H1 (cell line): ENCODE measurements around the gene ABCG5. TPM values are rescaled to one million over a fixed set of nuclear protein-coding genes. Genes with fewer than 3 reads are reported as not detected.

Source experiments
- CTCF ChIA-PET: fragments of 300-600 bp; sonication (Branson Sonifier 250); formaldehyde crosslinking; loops from one replicate; lab custom pipeline; 2021; ENCODE audit not compliant: partially characterized antibody; lab: Charles Lee
- POLR2A ChIA-PET: fragments of 300-600 bp; sonication (Branson Sonifier 250); formaldehyde crosslinking; loops from one replicate; lab custom pipeline; 2021; ENCODE audit warnings: inconsistent platforms; ENCODE audit not compliant: partially characterized antibody; lab: Charles Lee
- DNase-seq, 2 experiments: peaks; one replicate each; pipeline versions ENCODE4 v3.0.0 to v3.0.0-alpha.2; 2010 to 2022; ENCODE audit warnings: low spot score in 2 of 2, low read depth in 1 of 2, mixed read lengths in 1 of 2
- FAIRE-seq: peaks from 2 replicates; lab custom pipeline; 2011; peaks lifted over from hg19 to GRCh38; lab: Jason Lieb, UNC
- H2AFZ ChIP-seq: 2 replicates; pipeline ENCODE4 v1.8.1; 2012; ENCODE audit warnings: low read length, inconsistent platforms
- H2AK5ac ChIP-seq: 2 replicates; pipeline ENCODE4 v1.6.1; 2013; ENCODE audit warnings: low read depth, low read length
- H2BK120ac ChIP-seq: replicated peaks from 2 replicates; pipeline ENCODE3; 2013; ENCODE audit warnings: low read depth, low read length, inconsistent platforms
- H2BK12ac ChIP-seq: 2 replicates; pipeline ENCODE4 v1.6.1; 2013; ENCODE audit warnings: low read depth, low read length
- H2BK15ac ChIP-seq: 2 replicates; pipeline ENCODE4 v1.6.1; 2013; ENCODE audit warnings: low read length
- H2BK20ac ChIP-seq: 2 replicates; pipeline ENCODE4 v1.6.1; 2013; ENCODE audit warnings: low read length
- H2BK5ac ChIP-seq: 2 replicates; pipeline ENCODE4 v1.6.1; 2013; ENCODE audit warnings: low read depth, low read length
- H3K14ac ChIP-seq: 2 replicates; pipeline ENCODE4 v1.6.1; 2013; ENCODE audit warnings: inconsistent platforms; ENCODE audit not compliant: insufficient read length
- H3K18ac ChIP-seq: 2 replicates; pipeline ENCODE4 v1.6.1; 2013; ENCODE audit warnings: low read length; ENCODE audit errors: extremely low read depth
- H3K23ac ChIP-seq: 2 replicates; pipeline ENCODE4 v1.6.1; 2013; ENCODE audit warnings: inconsistent platforms; ENCODE audit not compliant: insufficient read length
- H3K23me2 ChIP-seq: 2 replicates; pipeline ENCODE4 v1.6.1; 2013; ENCODE audit warnings: low read depth, low read length
- H3K27ac ChIP-seq: 2 replicates; pipeline ENCODE4 v1.6.1; 2011; ENCODE audit warnings: low read depth, low read length, inconsistent platforms
- H3K27me3 ChIP-seq, 4 experiments: replicated peaks in 1 of 4; 1 replicate in 1 of 4; 2 replicates in 3 of 4; pipeline versions ENCODE4 v1.6.1 to v1.8.1; 2011 to 2013; ENCODE audit warnings: low read length in 3 of 4, mild to moderate bottlenecking in 3 of 4, inconsistent platforms in 2 of 4, mixed read lengths in 2 of 4, moderate library complexity in 1 of 4; ENCODE audit not compliant: control insufficient read depth in 3 of 4, insufficient read depth in 3 of 4; ENCODE audit errors: extremely low read depth in 1 of 4
- H3K36me3 ChIP-seq, 4 experiments: 2 replicates each; pipeline versions ENCODE4 v1.6.1 to v1.8.1; 2011 to 2013; ENCODE audit warnings: mild to moderate bottlenecking in 4 of 4, low read length in 3 of 4, moderate library complexity in 2 of 4, control low read depth in 1 of 4, inconsistent platforms in 1 of 4; ENCODE audit not compliant: insufficient read depth in 4 of 4, control insufficient read depth in 2 of 4
- H3K4ac ChIP-seq: replicated peaks from 2 replicates; pipeline ENCODE3; 2013; ENCODE audit warnings: low read length, low read depth, mixed read lengths, inconsistent platforms; ENCODE audit not compliant: insufficient read length
- H3K4me1 ChIP-seq, 4 experiments: replicated peaks in 1 of 4; 1 replicate in 1 of 4; 2 replicates in 3 of 4; pipeline versions ENCODE4 v1.6.1 to v1.8.1; 2011 to 2013; ENCODE audit warnings: low read length in 3 of 4, inconsistent platforms in 2 of 4, mixed read lengths in 1 of 4; ENCODE audit not compliant: insufficient read depth in 4 of 4, control insufficient read depth in 3 of 4
- H3K4me2 ChIP-seq, 2 experiments: 2 replicates each; pipeline versions ENCODE4 v1.6.1 to v1.8.1; 2011 to 2013; ENCODE audit warnings: low read depth in 2 of 2, low read length in 2 of 2, control low read depth in 1 of 2, inconsistent platforms in 1 of 2, mild to moderate bottlenecking in 1 of 2; ENCODE audit not compliant: insufficient read depth in 1 of 2
- H3K4me3 ChIP-seq, 4 experiments: fragments of 200-600, 300-600 bp in 1 of 4; sonication (generic), shearing (Covaris generic), sonication (Bioruptor Twin) in 1 of 4; 2 replicates each; pipeline versions ENCODE4 v1.5.1 to v1.8.1; 2011 to 2016; ENCODE audit warnings: low read length in 4 of 4, low read depth in 3 of 4, control low read depth in 2 of 4, inconsistent platforms in 2 of 4, mild to moderate bottlenecking in 2 of 4, mixed read lengths in 1 of 4, moderate library complexity in 1 of 4; ENCODE audit not compliant: insufficient read depth in 2 of 4; ENCODE audit errors: extremely low read depth in 1 of 4
- H3K56ac ChIP-seq: replicated peaks from 2 replicates; pipeline ENCODE3; 2013; ENCODE audit warnings: low read depth, mild to moderate bottlenecking, mixed read lengths, low read length, inconsistent platforms; ENCODE audit not compliant: insufficient read length
- H3K79me1 ChIP-seq: 2 replicates; pipeline ENCODE4 v1.6.1; 2013; ENCODE audit warnings: low read depth, low read length, control low read depth
- H3K79me2 ChIP-seq, 2 experiments: 2 replicates each; pipeline versions ENCODE4 v1.6.1 to v1.8.1; 2012 to 2013; ENCODE audit warnings: low read length in 2 of 2, mild to moderate bottlenecking in 2 of 2, inconsistent platforms in 1 of 2; ENCODE audit not compliant: insufficient read depth in 2 of 2, control insufficient read depth in 1 of 2
- H3K9ac ChIP-seq, 4 experiments: replicated peaks in 1 of 4; 1 replicate in 1 of 4; 2 replicates in 3 of 4; pipeline versions ENCODE4 v1.6.1 to v1.8.1; 2011 to 2013; ENCODE audit warnings: low read depth in 3 of 4, low read length in 3 of 4, control low read depth in 2 of 4, mild to moderate bottlenecking in 2 of 4, moderate library complexity in 2 of 4, inconsistent platforms in 1 of 4; ENCODE audit errors: extremely low read depth in 1 of 4
- H3K9me3 ChIP-seq, 2 experiments: 2 replicates each; pipeline versions ENCODE4 v1.6.1 to v1.8.1; 2012 to 2013; ENCODE audit warnings: mild to moderate bottlenecking in 2 of 2, moderate library complexity in 2 of 2, control low read depth in 1 of 2, inconsistent platforms in 1 of 2, low read depth in 1 of 2, low read length in 1 of 2, mixed read lengths in 1 of 2; ENCODE audit not compliant: insufficient read depth in 2 of 2
- H4K20me1 ChIP-seq, 2 experiments: replicated peaks in 1 of 2; 2 replicates each; pipeline versions ENCODE3 to v1.8.1; 2011 to 2013; ENCODE audit warnings: inconsistent platforms in 2 of 2, low read length in 2 of 2, mild to moderate bottlenecking in 1 of 2; ENCODE audit not compliant: insufficient read depth in 2 of 2, control insufficient read depth in 1 of 2
- H4K5ac ChIP-seq: 2 replicates; pipeline ENCODE4 v1.6.1; 2013; ENCODE audit warnings: low read length, low read depth, mixed read lengths, inconsistent platforms; ENCODE audit not compliant: insufficient read length
- H4K8ac ChIP-seq: 2 replicates; pipeline ENCODE4 v1.8.0; 2013; ENCODE audit warnings: mild to moderate bottlenecking, moderate library complexity, low read length, inconsistent platforms; ENCODE audit not compliant: insufficient read depth; ENCODE audit errors: extremely low read depth
- H4K91ac ChIP-seq: replicated peaks from 2 replicates; pipeline ENCODE3; 2013; ENCODE audit warnings: low read length, mixed read lengths, inconsistent platforms; ENCODE audit not compliant: insufficient read length
- EP300 ChIP-seq, 2 experiments: IDR thresholded peaks; 1 replicate in 1 of 2; 2 replicates in 1 of 2; pipeline ENCODE4 v1.6.1; 2011 to 2012; ENCODE audit warnings: low read depth in 2 of 2, low read length in 2 of 2, mild to moderate bottlenecking in 2 of 2, borderline replicate concordance in 1 of 2, inconsistent platforms in 1 of 2, moderate library complexity in 1 of 2
- JUND ChIP-seq: IDR thresholded peaks from 2 replicates; pipeline ENCODE4 v1.6.1; 2011; ENCODE audit warnings: mild to moderate bottlenecking, improper control_type of control experiment, low read length
- POLR2AphosphoS5 ChIP-seq: IDR thresholded peaks from 2 replicates; pipeline ENCODE4 v1.6.1; 2011; ENCODE audit warnings: low read depth, low read length
- POU5F1 ChIP-seq: IDR thresholded peaks from 2 replicates; pipeline ENCODE4 v1.6.1; 2011; ENCODE audit warnings: low read depth, mild to moderate bottlenecking, low read length, moderate library complexity
- SIRT6 ChIP-seq: IDR thresholded peaks from one replicate; pipeline ENCODE4 v1.7.1; 2012; ENCODE audit warnings: low read length, inconsistent platforms
- SIX5 ChIP-seq: IDR thresholded peaks from 2 replicates; pipeline ENCODE4 v1.6.1; 2011; ENCODE audit warnings: mild to moderate bottlenecking, low read depth, low read length
- SP4 ChIP-seq: IDR thresholded peaks from 2 replicates; pipeline ENCODE4 v1.6.1; 2012; ENCODE audit warnings: low read length, inconsistent platforms
- SUZ12 ChIP-seq: fragments of 200-600 bp; sonication (generic); IDR thresholded peaks from 2 replicates; pipeline ENCODE4 v1.6.1; 2012; ENCODE audit warnings: mild to moderate bottlenecking, inconsistent platforms, low read length, moderate library complexity, mixed read lengths
- YY1 ChIP-seq: IDR thresholded peaks from 2 replicates; pipeline ENCODE4 v1.6.1; 2011; ENCODE audit warnings: low read depth, mild to moderate bottlenecking, low read length
- ZNF274 ChIP-seq: IDR thresholded peaks from 2 replicates; pipeline ENCODE4 v1.7.0; 2012; ENCODE audit warnings: low read length, borderline replicate concordance; ENCODE audit errors: extremely low read depth
- WGBS, 2 experiments: shearing (Covaris generic) in 1 of 2; methylation state at CpG; one replicate each; pipeline versions ENCODE4 v1.1.6 to v1.1.7; 2013 to 2015; ENCODE audit warnings: low lambda C conversion rate in 2 of 2, mixed read lengths in 2 of 2, inconsistent platforms in 1 of 2, low coverage in 1 of 2, missing lambda C conversion rate in 1 of 2; ENCODE audit not compliant: insufficient replicate concordance in 2 of 2, insufficient coverage in 1 of 2, insufficient read length in 1 of 2; ENCODE audit errors: extremely low coverage in 1 of 2, missing lambda C conversion rate in 1 of 2; 5-methylcytosine and 5-hydroxymethylcytosine counted together
- polyA plus RNA-seq, 7 experiments: library from polyadenylated mRNA; depleted of rRNA in 3 of 7; stranded (reverse) in 5 of 7; unstranded in 2 of 7; fragments of >200 nt in 5 of 7; fragments of 200-250 nt in 2 of 7; gene quantifications; 1 replicate in 5 of 7; 2 replicates in 1 of 7; 4 replicates in 1 of 7; pipeline versions ENCODE4 v1.2.1 to v1.2.3, GENCODE V29; 2011 to 2013; ENCODE audit warnings: missing spikeins in 2 of 7, mixed read lengths in 2 of 7
- total RNA-seq: library from RNA; stranded (reverse); fragmentation: NEBNext Ultra II Directional; extraction: Animal tissue kit (Norgen Biotek cat#: 25700); gene quantifications from 2 replicates; pipeline ENCODE4 v1.2.1, GENCODE V29; 2021
- TF ChIP-seq, protein P1 (sequence below): IDR thresholded peaks from 2 replicates; pipeline ENCODE4 v1.6.1; 2012; ENCODE audit warnings: inconsistent platforms

Gene ABCG5
- total and polyA plus RNA-seq, 2 of the 8 experiments (the other 6 are each of a cell fraction or from before 2014, with no cell fraction given) = not detected

DNA sequence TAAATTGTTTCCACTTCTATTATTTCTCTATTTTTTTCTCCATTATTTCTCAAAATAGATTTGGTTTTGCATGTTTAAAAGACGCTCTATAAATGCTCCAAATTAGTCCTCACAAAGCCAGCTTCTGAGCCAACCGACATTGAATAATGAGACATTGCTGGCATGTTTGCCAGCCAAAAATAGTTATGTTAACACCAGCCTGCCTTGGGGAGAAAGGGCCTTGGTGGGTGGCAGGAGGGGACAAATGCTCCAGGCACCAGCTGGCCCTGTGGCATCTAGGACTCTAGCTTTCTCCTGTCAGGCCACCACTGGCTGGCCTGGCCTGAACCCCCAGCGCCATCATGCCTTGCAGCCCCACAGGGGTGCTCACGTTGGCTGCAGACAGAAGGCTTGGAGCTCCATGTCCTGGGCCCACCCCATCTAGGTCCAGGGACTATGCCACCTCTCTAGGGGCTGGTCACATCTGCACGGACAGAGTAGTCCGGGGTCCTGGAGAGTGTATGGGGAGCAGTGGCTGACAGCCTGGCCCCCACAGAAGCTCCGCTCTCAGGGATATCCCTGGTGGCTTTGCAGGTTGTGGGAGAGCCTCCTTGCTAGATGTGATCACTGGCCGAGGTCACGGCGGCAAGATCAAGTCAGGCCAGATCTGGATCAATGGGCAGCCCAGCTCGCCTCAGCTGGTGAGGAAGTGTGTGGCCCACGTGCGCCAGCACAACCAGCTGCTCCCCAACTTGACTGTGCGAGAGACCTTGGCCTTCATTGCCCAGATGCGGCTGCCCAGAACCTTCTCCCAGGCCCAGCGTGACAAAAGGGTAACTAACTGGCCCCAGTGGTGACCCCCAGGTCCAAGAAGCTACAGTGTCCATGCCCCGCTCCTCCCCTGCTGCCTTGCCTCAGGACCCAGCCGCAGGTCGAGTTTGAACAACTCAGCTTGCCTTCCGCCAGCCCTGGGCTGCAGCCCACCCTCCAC is 12.7 kb upstream of the ABCG5 start:
- peak in 1 of 2 experiments; percentile 39 for DNase-seq
- H3K18ac ChIP-seq = no peak overlapping the region
- no peaks in the 10 kb centered on the region for H4K20me1 ChIP-seq
- H3K9me3 ChIP-seq = no peaks in the 10 kb centered on the region
- no peak overlapping the region for H3K4me2 ChIP-seq
- no peaks in the 10 kb centered on the region for H3K79me1 ChIP-seq
- no peak overlapping the region for H2BK20ac ChIP-seq
- no peak overlapping the region for H3K23ac ChIP-seq
- no peak overlapping the region for H4K8ac ChIP-seq
- H2BK5ac ChIP-seq = no peak overlapping the region
- H3K4me3 ChIP-seq = no peak overlapping the region
- no peaks in the 10 kb centered on the region for H3K27me3 ChIP-seq
- no peak overlapping the region for H2BK15ac ChIP-seq
- 92% methylated on average over 20 of the region's 20 CpGs; no CpG with 5 or more reads in 1 of the 2 experiments for WGBS, 2 experiments
- no peak overlapping the region for H3K56ac ChIP-seq
- H3K79me2 ChIP-seq = no peaks in the 10 kb centered on the region
- no peaks in the 10 kb centered on the region; a peak in 1 of 7 replicates for H3K4me1 ChIP-seq
- no peak overlapping the region for H3K14ac ChIP-seq
- no peaks in the 10 kb centered on the region for H3K23me2 ChIP-seq
- H2BK12ac ChIP-seq = no peak overlapping the region
- H3K36me3 ChIP-seq = no peaks in the 10 kb centered on the region
- ChIA-PET POLR2A (no interaction called here), CTCF (interaction anchor here (0.9 to 1.9 kb wide), 3 partner anchors 10 to 237 kb away, joined by 3 to 9 read pairs (median 3); no protein-coding TSS in a partner anchor)
- H4K91ac ChIP-seq = no peak overlapping the region
- no peak overlapping the region for H2AFZ ChIP-seq
- no peak overlapping the region for H3K27ac ChIP-seq
- no peak overlapping the region for H2BK120ac ChIP-seq
- no peak overlapping the region for H4K5ac ChIP-seq
- H3K9ac ChIP-seq = no peak overlapping the region
- no peak for FAIRE-seq
- no peak overlapping the region for H3K4ac ChIP-seq
- H2AK5ac ChIP-seq = no peak overlapping the region
- TF ChIP-seq SIX5 (no peak), JUND (no peak), SP4 (no peak), ZNF274 (no peak), EP300 (IDR thresholded peaks at IDR 0.05; ENCODE audit: borderline replicate concordance in 1 of 2, low read depth in 2 of 2, low read length in 2 of 2) (no peak), SIRT6 (no peak), POLR2AphosphoS5 (no peak), SUZ12 (no peak), POU5F1 (no peak), YY1 (no peak)
- TF ChIP-seq, protein P1, sequence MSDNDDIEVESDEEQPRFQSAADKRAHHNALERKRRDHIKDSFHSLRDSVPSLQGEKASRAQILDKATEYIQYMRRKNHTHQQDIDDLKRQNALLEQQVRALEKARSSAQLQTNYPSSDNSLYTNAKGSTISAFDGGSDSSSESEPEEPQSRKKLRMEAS = no peak
